HS-5 (cell line): ENCODE data around the gene OR6B1.
"Not testable (repeated sequence)": the region's sequence is repeated elsewhere in the genome, so short reads cannot be mapped to it uniquely, and the experiment has no call there.

Source experiments
- DNase-seq: peaks from one replicate; pipeline ENCODE4 v3.0.0-alpha.2; 2012; ENCODE audit warnings: low read depth

Gene OR6B1

DNA sequence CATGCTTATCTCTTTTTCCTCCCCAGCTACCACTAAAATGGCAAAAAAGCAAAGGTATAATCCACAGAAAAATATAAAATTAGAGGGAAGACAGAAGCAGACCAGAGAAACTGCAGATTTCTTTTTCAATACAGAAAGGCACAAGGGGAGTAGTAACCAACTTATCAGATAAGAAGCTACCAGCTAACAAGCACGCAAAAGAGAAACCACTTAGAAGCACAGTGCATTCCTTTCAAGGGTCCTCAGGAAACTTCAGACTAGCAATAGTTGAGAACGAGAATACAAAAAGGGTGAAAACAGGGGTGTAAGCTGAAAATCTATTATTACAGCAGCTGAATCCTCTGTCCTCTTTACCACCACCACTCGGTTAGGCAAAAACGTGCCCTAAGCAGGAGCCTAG, 38.8 kb downstream of the OR6B1 start:
- DNase-seq = no peak

DNA sequence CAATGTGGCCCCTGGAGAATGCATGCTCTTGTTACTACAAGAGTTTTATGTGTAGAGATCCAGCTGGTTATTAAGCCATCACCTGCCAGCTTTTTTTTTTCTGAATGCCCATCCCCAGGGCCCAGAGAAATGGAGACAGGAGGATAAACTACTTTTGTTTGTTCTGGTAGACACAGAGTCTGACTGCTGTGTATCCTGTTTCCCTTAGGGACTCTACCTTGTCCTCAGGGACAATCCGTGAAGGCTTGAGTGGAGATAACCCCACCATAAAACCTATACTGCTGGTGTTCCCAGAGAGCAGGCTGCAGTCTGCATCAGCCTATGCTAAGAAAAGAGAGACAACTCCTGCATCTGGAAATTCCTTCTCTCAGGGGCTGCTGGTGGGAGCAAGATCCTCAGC, 48.5 kb downstream of the OR6B1 start, which contains the start of gene OR2A5:
OR2A5 (plus strand) TSS at position 301 of the 400 bp plus-strand sequence. CDS start 1,454 bp downstream, outside the sequence.
- DNase-seq = no peak

GRCh38 chr7:144049491-144049890, 49.4 kb downstream of the OR6B1 start:
- no peak for DNase-seq

GRCh38 chr7:144050093-144050492, 50.0 kb downstream of the OR6B1 start:
- DNase-seq = no peak

DNA sequence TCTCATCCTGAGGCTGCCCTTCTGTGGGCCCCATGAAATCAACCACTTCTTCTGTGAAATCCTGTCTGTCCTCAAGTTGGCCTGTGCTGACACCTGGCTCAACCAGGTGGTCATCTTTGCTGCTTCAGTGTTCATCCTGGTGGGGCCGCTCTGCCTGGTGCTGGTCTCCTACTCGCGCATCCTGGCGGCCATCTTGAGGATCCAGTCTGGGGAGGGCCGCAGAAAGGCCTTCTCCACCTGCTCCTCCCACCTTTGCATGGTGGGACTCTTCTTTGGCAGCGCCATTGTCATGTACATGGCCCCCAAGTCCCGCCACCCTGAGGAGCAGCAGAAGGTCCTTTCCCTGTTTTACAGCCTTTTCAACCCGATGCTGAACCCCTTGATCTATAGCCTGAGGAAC, 50.8 kb downstream of the OR6B1 start:
- DNase-seq = not testable (repeated sequence)

- no peak for DNase-seq
These were observed 57.8 kb downstream of the OR6B1 start for GRCh38 chr7:144057954-144058353.
